Type B pancreatic cell (in vitro differentiated cells): Measurements from ENCODE around the gene CDC42BPA. TPM values are rescaled to one million over a fixed set of nuclear protein-coding genes. Genes with fewer than 3 reads are reported as not detected.
"Not testable (repeated sequence)": the region's sequence is repeated elsewhere in the genome, so short reads cannot be mapped to it uniquely, and the experiment has no call there.

ENCODE experiments used
- DNase-seq: peaks from one replicate; pipeline ENCODE4 v3.0.0; 2021; ENCODE audit warnings: mixed read lengths; ENCODE audit not compliant: unreplicated experiment; ENCODE audit errors: extremely low spot score
- H3K27ac Mint-ChIP-seq: 2 replicates; pipeline ENCODE4 v1.8.0; 2021; ENCODE audit warnings: mild to moderate bottlenecking, mixed read lengths
- H3K27me3 Mint-ChIP-seq: 2 replicates; pipeline ENCODE4 v1.8.0; 2021; ENCODE audit warnings: mixed read lengths
- H3K36me3 Mint-ChIP-seq: 2 replicates; pipeline ENCODE4 v1.8.0; 2021; ENCODE audit warnings: mixed read lengths
- H3K4me1 Mint-ChIP-seq: one replicate; pipeline ENCODE4 v1.8.0; 2021; ENCODE audit warnings: mixed read lengths; ENCODE audit not compliant: unreplicated experiment
- H3K4me3 Mint-ChIP-seq: 2 replicates; pipeline ENCODE4 v1.8.0; 2021; ENCODE audit warnings: mild to moderate bottlenecking, mixed read lengths
- H3K9me3 Mint-ChIP-seq: 2 replicates; pipeline ENCODE4 v1.8.0; 2021; ENCODE audit warnings: mixed read lengths
- total RNA-seq: library from RNA; stranded (reverse); gene quantifications from 2 replicates; pipeline ENCODE4 v1.2.1, GENCODE V29; 2021; ENCODE audit warnings: low replicate concordance
- TF ChIP-seq, protein P1 (sequence below): fragments of 200-600 bp; sonication (generic); conservative IDR thresholded peaks from 2 replicates; pipeline ENCODE4 v1.5.0; 2021; ENCODE audit warnings: antibody characterized with exemption, mild to moderate bottlenecking

CDC42BPA gene
- total RNA-seq, 1 donor from 2014 or later = 33.8 TPM

DNA sequence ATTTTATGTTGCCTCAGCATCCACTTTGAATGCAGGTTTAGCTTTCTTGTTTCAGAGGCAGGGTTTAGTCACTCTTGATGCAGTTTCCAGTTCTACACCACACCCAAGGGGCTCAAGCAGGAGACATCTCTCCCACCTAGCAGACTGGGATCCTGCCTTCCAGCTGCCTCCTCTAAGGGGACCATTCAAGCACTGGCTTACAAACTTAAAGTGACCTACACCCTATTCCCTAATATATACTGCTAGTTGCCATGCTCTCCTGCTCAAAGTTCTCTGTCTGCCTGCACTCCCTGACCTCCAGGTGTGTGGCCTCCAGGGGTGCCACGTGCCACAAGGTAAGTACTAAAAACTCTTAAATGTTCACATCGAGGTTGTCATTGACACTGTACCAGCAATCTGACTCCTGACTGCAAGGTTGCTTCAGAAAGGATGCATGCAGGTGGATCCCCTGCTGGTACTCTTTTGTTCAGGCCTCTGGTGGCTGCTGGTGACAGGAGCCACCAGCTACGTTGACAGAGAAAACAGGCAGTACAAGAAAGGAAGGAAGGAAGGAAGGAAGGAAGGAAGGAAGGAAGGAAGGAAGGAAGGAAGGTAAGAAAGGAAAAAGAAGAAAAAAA is 192.3 kb downstream of the CDC42BPA start:
- H3K4me3 Mint-ChIP-seq = no peak overlapping the region
- H3K27ac Mint-ChIP-seq = no peak overlapping the region
- TF ChIP-seq, protein P1, sequence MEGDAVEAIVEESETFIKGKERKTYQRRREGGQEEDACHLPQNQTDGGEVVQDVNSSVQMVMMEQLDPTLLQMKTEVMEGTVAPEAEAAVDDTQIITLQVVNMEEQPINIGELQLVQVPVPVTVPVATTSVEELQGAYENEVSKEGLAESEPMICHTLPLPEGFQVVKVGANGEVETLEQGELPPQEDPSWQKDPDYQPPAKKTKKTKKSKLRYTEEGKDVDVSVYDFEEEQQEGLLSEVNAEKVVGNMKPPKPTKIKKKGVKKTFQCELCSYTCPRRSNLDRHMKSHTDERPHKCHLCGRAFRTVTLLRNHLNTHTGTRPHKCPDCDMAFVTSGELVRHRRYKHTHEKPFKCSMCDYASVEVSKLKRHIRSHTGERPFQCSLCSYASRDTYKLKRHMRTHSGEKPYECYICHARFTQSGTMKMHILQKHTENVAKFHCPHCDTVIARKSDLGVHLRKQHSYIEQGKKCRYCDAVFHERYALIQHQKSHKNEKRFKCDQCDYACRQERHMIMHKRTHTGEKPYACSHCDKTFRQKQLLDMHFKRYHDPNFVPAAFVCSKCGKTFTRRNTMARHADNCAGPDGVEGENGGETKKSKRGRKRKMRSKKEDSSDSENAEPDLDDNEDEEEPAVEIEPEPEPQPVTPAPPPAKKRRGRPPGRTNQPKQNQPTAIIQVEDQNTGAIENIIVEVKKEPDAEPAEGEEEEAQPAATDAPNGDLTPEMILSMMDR = no peak
- H3K27me3 Mint-ChIP-seq = no peaks in the 10 kb centered on the region
- peaks cover under 1% of the 10 kb centered on the region for H3K36me3 Mint-ChIP-seq
- no peaks in the 10 kb centered on the region for H3K9me3 Mint-ChIP-seq
- no peak for DNase-seq
- H3K4me1 Mint-ChIP-seq = no peaks in the 10 kb centered on the region

GRCh38 chr1:227124473-227124872 is 193.8 kb downstream of the CDC42BPA start:
- TF ChIP-seq, protein P1 = no peak
- Mint-ChIP-seq H3K9me3 (no peaks in the 10 kb centered on the region), H3K27me3 (no peaks in the 10 kb centered on the region), H3K36me3 (no peaks in the 10 kb centered on the region), H3K27ac (no peak overlapping the region), H3K4me1 (no peaks in the 10 kb centered on the region), H3K4me3 (no peak overlapping the region)
- DNase-seq = no peak

GRCh38 chr1:227120826-227121225 is 197.5 kb downstream of the CDC42BPA start:
- DNase-seq = no peak
- Mint-ChIP-seq H3K4me1 (no peaks in the 10 kb centered on the region), H3K27me3 (no peaks in the 10 kb centered on the region), H3K27ac (no peak overlapping the region), H3K9me3 (no peaks in the 10 kb centered on the region), H3K36me3 (no peaks in the 10 kb centered on the region), H3K4me3 (no peak overlapping the region)
- TF ChIP-seq, protein P1 = no peak

DNA sequence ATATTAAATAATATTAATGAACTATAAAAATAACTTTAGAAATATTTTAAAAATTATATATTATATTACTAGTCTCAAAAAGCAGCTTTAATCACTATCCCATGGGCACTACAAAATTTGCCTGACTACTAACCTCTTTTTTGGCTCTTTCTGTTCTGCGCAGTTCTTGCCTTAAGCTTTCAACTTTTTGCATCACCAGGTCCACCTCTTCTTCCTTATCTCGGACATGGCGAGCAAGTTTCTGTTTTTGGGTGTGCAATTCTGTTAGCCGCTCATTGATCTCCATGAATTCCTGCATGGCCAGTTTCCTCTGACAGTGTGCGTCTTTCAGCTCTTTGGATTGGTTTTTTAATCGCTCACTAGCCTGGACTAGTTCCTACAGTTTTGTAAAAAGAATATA is 205.8 kb downstream of the CDC42BPA start:
- TF ChIP-seq, protein P1 = no peak
- H3K9me3 Mint-ChIP-seq = no peaks in the 10 kb centered on the region

DNA sequence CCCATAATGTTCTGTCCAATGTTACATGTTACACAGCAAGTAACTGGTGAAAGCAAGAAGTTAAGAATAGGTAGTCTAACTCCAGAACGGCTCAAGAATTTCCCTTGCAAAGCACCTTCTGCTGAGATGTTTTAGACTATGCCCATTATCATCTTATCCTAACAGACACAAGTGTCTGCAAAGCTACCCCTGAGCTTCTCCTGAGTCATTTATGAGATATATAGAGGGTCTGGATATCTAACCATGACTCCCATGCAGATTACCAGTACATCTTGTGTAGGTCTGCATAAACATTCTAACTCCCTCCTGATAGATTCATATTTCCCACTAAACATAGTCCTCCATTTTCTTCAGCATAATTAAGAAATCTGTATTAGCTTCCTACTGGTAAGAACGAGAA is 206.5 kb downstream of the CDC42BPA start:
- H3K4me1 Mint-ChIP-seq = no peaks in the 10 kb centered on the region
- DNase-seq = no peak
- no peak overlapping the region for H3K4me3 Mint-ChIP-seq
- no peaks in the 10 kb centered on the region for H3K9me3 Mint-ChIP-seq
- TF ChIP-seq, protein P1 = no peak
- no peaks in the 10 kb centered on the region for H3K27me3 Mint-ChIP-seq
- no peak overlapping the region for H3K27ac Mint-ChIP-seq
- H3K36me3 Mint-ChIP-seq = peaks cover 20% of the 10 kb centered on the region

More for the DNA sequence above, 205.8 kb downstream of the CDC42BPA start:
- Mint-ChIP-seq H3K36me3 (peaks cover 17% of the 10 kb centered on the region), H3K27ac (no peak overlapping the region), H3K4me1 (no peaks in the 10 kb centered on the region), H3K27me3 (no peaks in the 10 kb centered on the region), H3K4me3 (no peak overlapping the region)
- DNase-seq = no peak

DNA sequence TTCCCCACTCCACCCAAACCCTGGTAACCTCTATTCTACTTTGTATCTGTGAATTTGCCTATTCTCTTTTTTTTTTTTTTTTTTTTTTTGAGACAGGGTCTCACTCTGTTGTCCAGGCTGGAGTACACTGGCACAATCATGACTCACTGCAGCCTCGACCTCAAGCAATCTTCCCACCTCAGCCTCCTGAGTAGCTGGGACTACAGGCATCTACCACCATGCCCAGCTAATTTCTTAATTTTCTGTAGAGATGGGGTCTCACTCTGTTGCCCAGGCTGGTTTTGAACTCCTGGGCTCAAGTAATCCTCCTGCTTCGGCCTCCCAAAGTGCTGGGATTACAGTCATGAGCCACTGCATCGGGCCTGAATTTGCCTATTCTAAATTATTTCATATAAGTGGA is 213.0 kb downstream of the CDC42BPA start:
- H3K9me3 Mint-ChIP-seq, H3K4me1 Mint-ChIP-seq, H3K27me3 Mint-ChIP-seq, H3K4me3 Mint-ChIP-seq, DNase-seq, H3K27ac Mint-ChIP-seq: not testable (repeated sequence)
- peaks cover 27% of the 10 kb centered on the region for H3K36me3 Mint-ChIP-seq
